Upper lobe of left lung (tissue), 6 donors: ENCODE results near the gene CSGALNACT2. TPM values are rescaled to one million over a fixed set of nuclear protein-coding genes. Genes with fewer than 3 reads are reported as not detected.
A peak's percentile ranks its signal among the peaks of the same experiment; 100 is the strongest.

Source experiments
- ATAC-seq, 2 donors: fragments of 200-7000 bp; cut with Tn5 transposase; one replicate each; pipeline ENCODE4 v1.9.1; 2022; ENCODE audit warnings: mild to moderate bottlenecking in 2 of 2, moderate library complexity in 2 of 2; ENCODE audit not compliant: low FRiP score in 2 of 2
- DNase-seq, 2 donors: peaks; one replicate each; pipeline ENCODE4 v3.0.0-alpha.2; 2019 to 2020
- H3K27ac ChIP-seq, 4 donors: fragments of 200-600 bp; sonication (generic); one replicate each; pipeline ENCODE4 v1.5.1; 2016 to 2019
- H3K27me3 ChIP-seq, 4 donors: fragments of 200-600 bp; sonication (generic); one replicate each; pipeline ENCODE4 v1.5.1; 2017 to 2019
- H3K36me3 ChIP-seq, 4 donors: fragments of 200-600 bp; sonication (generic); one replicate each; pipeline ENCODE4 v1.5.1; 2016 to 2019
- H3K4me1 ChIP-seq, 4 donors: fragments of 200-600 bp; sonication (generic); one replicate each; pipeline ENCODE4 v1.5.1; 2018 to 2019
- H3K4me3 ChIP-seq, 4 donors: fragments of 200-600 bp; sonication (generic); one replicate each; pipeline ENCODE4 v1.5.1; 2017 to 2019; ENCODE audit warnings: mild to moderate bottlenecking in 2 of 4, moderate library complexity in 1 of 4
- H3K9me3 ChIP-seq, 4 donors: fragments of 200-600 bp; sonication (generic); one replicate each; pipeline ENCODE4 v1.5.1; 2018 to 2019
- CTCF ChIP-seq, 6 experiments: fragments of 450-650 bp in 4 of 6; fragments of 200-600 bp in 2 of 6; sonication (generic) in 2 of 6; IDR thresholded peaks; one replicate each; pipeline ENCODE4 v1.5.1; 2016 to 2019; ENCODE audit warnings: antibody characterized with exemption in 6 of 6
- EP300 ChIP-seq, 4 donors: sonication (generic); formaldehyde crosslinking; IDR thresholded peaks; one replicate each; pipeline ENCODE4 v1.5.1; 2017; ENCODE audit warnings: antibody characterized with exemption in 4 of 4, control low read depth in 2 of 4
- POLR2A ChIP-seq, 4 donors: fragments of 450-650 bp; IDR thresholded peaks; one replicate each; pipeline ENCODE4 v1.5.1; 2016 to 2017; ENCODE audit warnings: antibody characterized with exemption in 4 of 4, mild to moderate bottlenecking in 2 of 4
- POLR2AphosphoS5 ChIP-seq, 2 donors: sonication (generic); formaldehyde crosslinking; IDR thresholded peaks; one replicate each; pipeline ENCODE4 v1.5.1; 2017; ENCODE audit warnings: antibody characterized with exemption in 2 of 2
- WGBS, 2 donors: methylation state at CpG; one replicate each; pipeline ENCODE4 v1.1.5; 2017 to 2018; 5-methylcytosine and 5-hydroxymethylcytosine counted together
- total RNA-seq, 6 donors: library from RNA; depleted of rRNA in 4 of 6; stranded (reverse); fragments of >200 nt in 4 of 6; gene quantifications; one replicate each; pipeline versions ENCODE4 v1.1.0 to v1.2.1, GENCODE V29; 2016 to 2021
- donor health status: DM: no; HTN: no; CAD: no; lungs with moderate emphysema.
- donor health status: DM: no; HTN: yes; CAD: no; lungs with severe emphysema.

The CSGALNACT2 gene
- total RNA-seq, 6 donors from 2014 or later = 30.5 to 47.1 (median 35.1) TPM

GRCh38 chr10:43127442-43127841, 10.8 kb upstream of the CSGALNACT2 start:
- Histone ChIP-seq H3K9me3 (no peaks in the 10 kb centered on the region), H3K4me3 (no peak overlapping the region), H3K27ac (no peak overlapping the region), H3K27me3 (no peaks in the 10 kb centered on the region), H3K4me1 (peaks cover 0 to 8% (median 4%) of the 10 kb centered on the region in 4 donors), H3K36me3 (no peaks in the 10 kb centered on the region)
- WGBS, 2 donors = 69 to 79% methylated on average over 9 of the region's 9 CpGs
- no peak for TF ChIP-seq POLR2AphosphoS5 (IDR thresholded peaks at IDR 0.05)
- peak in 1 of 4 donors; percentile 13 for TF ChIP-seq POLR2A (IDR thresholded peaks at IDR 0.05)
- no peak for TF ChIP-seq EP300 (IDR thresholded peaks at IDR 0.05)
- TF ChIP-seq CTCF (IDR thresholded peaks at IDR 0.05) = no peak
- DNase-seq (no peak), ATAC-seq (no peak)

- WGBS, 2 donors = 81 to 86% methylated on average over 8 of the region's 8 CpGs
- H3K4me3 ChIP-seq = no peak overlapping the region
- TF ChIP-seq POLR2AphosphoS5 (IDR thresholded peaks at IDR 0.05) = no peak
- no peak for TF ChIP-seq CTCF (IDR thresholded peaks at IDR 0.05)
- no peak for TF ChIP-seq EP300 (IDR thresholded peaks at IDR 0.05)
- TF ChIP-seq POLR2A (IDR thresholded peaks at IDR 0.05) = no peak
- H3K4me1 ChIP-seq = peaks cover 0 to 8% (median 4%) of the 10 kb centered on the region in 4 donors
- ATAC-seq (no peak), DNase-seq (no peak)
- no peaks in the 10 kb centered on the region for H3K36me3 ChIP-seq
- H3K27me3 ChIP-seq = no peaks in the 10 kb centered on the region
- H3K9me3 ChIP-seq = no peaks in the 10 kb centered on the region
- H3K27ac ChIP-seq = peak overlapping the region in 1 of 4 donors; percentile 60
Measured at GRCh38 chr10:43128331-43128730, 9.9 kb upstream of the CSGALNACT2 start.

- Histone ChIP-seq H3K4me1 (peaks cover 0 to 8% (median 4%) of the 10 kb centered on the region in 4 donors), H3K27me3 (no peaks in the 10 kb centered on the region), H3K9me3 (no peaks in the 10 kb centered on the region), H3K36me3 (no peaks in the 10 kb centered on the region), H3K27ac (peak overlapping the region; percentile 27 to 60 (median 50)), H3K4me3 (no peak overlapping the region)
- no peak for DNase-seq
- ATAC-seq = peak in 1 of 2 donors; percentile 84
- TF ChIP-seq CTCF (IDR thresholded peaks at IDR 0.05) = no peak
- no peak for TF ChIP-seq EP300 (IDR thresholded peaks at IDR 0.05)
- peak in 1 of 4 donors; percentile 18 for TF ChIP-seq POLR2A (IDR thresholded peaks at IDR 0.05)
- peak in 1 of 2 donors; percentile 45 for TF ChIP-seq POLR2AphosphoS5 (IDR thresholded peaks at IDR 0.05)
- WGBS, 2 donors = 72 to 78% methylated on average over 6 of the region's 6 CpGs
Measured at GRCh38 chr10:43128958-43129706, 9.1 kb upstream of the CSGALNACT2 start.

- DNase-seq = peak in 1 of 2 donors; percentile 77
- no peak overlapping the region for H3K4me3 ChIP-seq
- H3K36me3 ChIP-seq = no peaks in the 10 kb centered on the region
- no peaks in the 10 kb centered on the region for H3K27me3 ChIP-seq
- H3K27ac ChIP-seq = no peak overlapping the region
- TF ChIP-seq POLR2A (IDR thresholded peaks at IDR 0.05) = no peak
- TF ChIP-seq CTCF (IDR thresholded peaks at IDR 0.05) = no peak
- TF ChIP-seq EP300 (IDR thresholded peaks at IDR 0.05) = no peak
- TF ChIP-seq POLR2AphosphoS5 (IDR thresholded peaks at IDR 0.05) = no peak
- peaks cover 0 to 8% (median 4%) of the 10 kb centered on the region in 4 donors for H3K4me1 ChIP-seq
- 64 to 73% methylated on average over 14 to 18 of the region's 18 CpGs for WGBS, 2 donors
- no peaks in the 10 kb centered on the region for H3K9me3 ChIP-seq
- ATAC-seq = peak in 1 of 2 donors; percentile 23
Measured at GRCh38 chr10:43130770-43131171, 7.5 kb upstream of the CSGALNACT2 start.
